ENCODE results near the gene CYTH4. TPM values are rescaled to one million over a fixed set of nuclear protein-coding genes. Genes with fewer than 3 reads are reported as not detected.

CYTH4 gene
- total RNA-seq, 4 donors from 2014 or later, result 4.2 to 21.3 (median 9.3) TPM

DNA sequence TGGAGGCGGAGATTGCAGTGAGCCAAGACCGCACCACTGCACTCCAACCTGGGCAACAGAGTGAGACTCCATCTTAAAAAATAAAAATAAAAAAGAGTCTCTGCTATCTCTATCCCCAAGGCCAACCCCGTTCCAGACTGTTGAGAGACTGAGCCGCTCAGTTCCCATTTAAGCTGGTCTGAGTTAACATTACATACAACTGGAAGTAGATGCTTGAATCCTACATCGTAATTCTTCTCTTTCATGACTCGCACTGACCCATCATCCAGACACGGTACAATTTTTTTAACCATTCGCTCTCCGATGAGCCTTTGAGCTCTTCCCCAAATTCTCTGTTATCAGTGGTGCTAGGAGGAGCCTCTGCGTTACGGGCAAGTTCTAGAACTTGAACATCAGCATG lies 4.9 kb upstream of the CYTH4 start:
- Histone ChIP-seq H3K4me1 (no peaks in the 10 kb centered on the region), H3K4me3 (no peak overlapping the region), H3K9me3 (no peaks in the 10 kb centered on the region), H3K36me3 (no peaks in the 10 kb centered on the region), H3K27me3 (peaks cover 93% of the 10 kb centered on the region), H3K27ac (no peak overlapping the region)
- WGBS, 2 donors (ENCODE audit: low coverage in 1 of 2), result 27 to 76% methylated on average over 2 to 11 of the region's 11 CpGs
- TF ChIP-seq EP300 (IDR thresholded peaks at IDR 0.05) (no peak), POLR2AphosphoS5 (IDR thresholded peaks at IDR 0.05) (no peak), POLR2A (IDR thresholded peaks at IDR 0.05) (no peak)
- TF ChIP-seq, protein P1, sequence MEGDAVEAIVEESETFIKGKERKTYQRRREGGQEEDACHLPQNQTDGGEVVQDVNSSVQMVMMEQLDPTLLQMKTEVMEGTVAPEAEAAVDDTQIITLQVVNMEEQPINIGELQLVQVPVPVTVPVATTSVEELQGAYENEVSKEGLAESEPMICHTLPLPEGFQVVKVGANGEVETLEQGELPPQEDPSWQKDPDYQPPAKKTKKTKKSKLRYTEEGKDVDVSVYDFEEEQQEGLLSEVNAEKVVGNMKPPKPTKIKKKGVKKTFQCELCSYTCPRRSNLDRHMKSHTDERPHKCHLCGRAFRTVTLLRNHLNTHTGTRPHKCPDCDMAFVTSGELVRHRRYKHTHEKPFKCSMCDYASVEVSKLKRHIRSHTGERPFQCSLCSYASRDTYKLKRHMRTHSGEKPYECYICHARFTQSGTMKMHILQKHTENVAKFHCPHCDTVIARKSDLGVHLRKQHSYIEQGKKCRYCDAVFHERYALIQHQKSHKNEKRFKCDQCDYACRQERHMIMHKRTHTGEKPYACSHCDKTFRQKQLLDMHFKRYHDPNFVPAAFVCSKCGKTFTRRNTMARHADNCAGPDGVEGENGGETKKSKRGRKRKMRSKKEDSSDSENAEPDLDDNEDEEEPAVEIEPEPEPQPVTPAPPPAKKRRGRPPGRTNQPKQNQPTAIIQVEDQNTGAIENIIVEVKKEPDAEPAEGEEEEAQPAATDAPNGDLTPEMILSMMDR (IDR thresholded peaks at IDR 0.05), result no peak
- ATAC-seq, result no peak

DNA sequence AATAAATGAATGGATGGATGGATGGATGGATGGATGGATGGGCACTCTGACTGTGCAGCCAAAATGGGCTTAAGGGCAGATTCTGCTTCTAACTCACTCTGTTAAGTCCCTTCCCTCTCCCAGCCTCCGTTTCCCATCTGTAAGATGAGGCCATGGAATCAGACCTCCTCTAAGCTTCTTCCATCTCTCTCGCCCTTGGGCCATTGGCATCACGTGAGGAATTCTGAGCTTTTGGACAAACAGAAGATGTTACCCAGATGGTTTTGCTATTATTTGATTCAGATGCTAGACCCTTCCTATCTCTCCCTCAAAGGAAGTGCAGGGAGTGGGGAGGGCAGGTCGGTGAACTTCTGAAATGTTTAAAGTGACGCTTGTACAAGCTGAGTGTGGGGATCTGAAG lies 4.0 kb upstream of the CYTH4 start:
- no peak overlapping the region for H3K27ac ChIP-seq
- H3K36me3 ChIP-seq, result no peaks in the 10 kb centered on the region
- H3K27me3 ChIP-seq, result peaks cover 93% of the 10 kb centered on the region
- no peak overlapping the region for H3K4me3 ChIP-seq
- no peaks in the 10 kb centered on the region for H3K9me3 ChIP-seq
- ATAC-seq, result no peak
- 46 to 51% methylated on average over 5 of the region's 5 CpGs for WGBS, 2 donors (ENCODE audit: low coverage in 1 of 2)
- no peak for TF ChIP-seq POLR2AphosphoS5 (IDR thresholded peaks at IDR 0.05)
- TF ChIP-seq, protein P1 (IDR thresholded peaks at IDR 0.05), result no peak
- TF ChIP-seq EP300 (IDR thresholded peaks at IDR 0.05), result no peak
- TF ChIP-seq POLR2A (IDR thresholded peaks at IDR 0.05), result no peak
- no peaks in the 10 kb centered on the region for H3K4me1 ChIP-seq

DNA sequence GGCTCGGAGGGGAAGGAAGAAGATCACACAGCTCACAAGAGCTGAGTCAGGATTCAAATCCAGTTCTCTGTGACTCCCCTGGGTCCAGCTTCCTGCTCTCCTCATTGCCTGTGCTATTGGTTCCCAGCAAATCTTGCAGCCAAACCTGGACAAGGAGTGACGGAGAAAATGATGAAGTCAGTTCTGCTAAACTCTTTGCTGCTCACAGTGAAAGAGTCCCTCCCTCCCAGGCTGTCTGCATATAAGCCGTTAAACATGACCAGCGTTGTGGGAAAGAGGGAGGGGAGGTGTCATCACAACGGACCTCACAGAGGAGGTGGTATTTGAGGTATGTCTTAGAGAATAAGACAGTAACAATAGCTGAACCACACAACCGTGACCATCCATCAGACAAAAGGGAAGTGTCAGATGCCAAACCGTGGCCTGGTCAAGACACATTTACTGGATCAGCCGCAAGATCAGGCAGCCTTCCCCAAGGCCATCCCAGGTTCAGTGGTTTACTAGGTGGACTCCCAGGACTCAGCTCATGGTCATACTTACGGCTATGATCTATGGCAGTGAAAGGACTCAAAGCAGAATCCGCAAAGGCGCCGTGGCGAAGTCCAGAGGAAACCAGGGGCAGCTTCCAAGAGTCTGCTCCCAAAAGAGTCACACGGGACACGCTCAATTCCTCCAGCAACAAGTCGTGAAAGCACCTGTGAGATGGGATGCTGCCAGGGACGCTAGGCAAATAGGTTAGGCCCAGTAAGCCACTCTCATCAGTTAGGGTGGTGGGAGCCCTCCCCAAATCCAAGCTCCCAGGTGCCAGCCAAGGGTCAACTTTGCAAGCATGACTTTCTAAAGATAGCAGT lies 2.8 kb upstream of the CYTH4 start:
- no peaks in the 10 kb centered on the region for H3K9me3 ChIP-seq
- H3K4me3 ChIP-seq, result no peak overlapping the region
- 44 to 49% methylated on average over 5 to 6 of the region's 17 CpGs for WGBS, 2 donors (ENCODE audit: low coverage in 1 of 2)
- H3K36me3 ChIP-seq, result no peaks in the 10 kb centered on the region
- H3K4me1 ChIP-seq, result no peaks in the 10 kb centered on the region
- TF ChIP-seq, protein P1 (IDR thresholded peaks at IDR 0.05), result no peak
- TF ChIP-seq EP300 (IDR thresholded peaks at IDR 0.05), result no peak
- no peak for TF ChIP-seq POLR2A (IDR thresholded peaks at IDR 0.05)
- no peak overlapping the region for H3K27ac ChIP-seq
- H3K27me3 ChIP-seq, result peaks cover 93% of the 10 kb centered on the region
- no peak for ATAC-seq

DNA sequence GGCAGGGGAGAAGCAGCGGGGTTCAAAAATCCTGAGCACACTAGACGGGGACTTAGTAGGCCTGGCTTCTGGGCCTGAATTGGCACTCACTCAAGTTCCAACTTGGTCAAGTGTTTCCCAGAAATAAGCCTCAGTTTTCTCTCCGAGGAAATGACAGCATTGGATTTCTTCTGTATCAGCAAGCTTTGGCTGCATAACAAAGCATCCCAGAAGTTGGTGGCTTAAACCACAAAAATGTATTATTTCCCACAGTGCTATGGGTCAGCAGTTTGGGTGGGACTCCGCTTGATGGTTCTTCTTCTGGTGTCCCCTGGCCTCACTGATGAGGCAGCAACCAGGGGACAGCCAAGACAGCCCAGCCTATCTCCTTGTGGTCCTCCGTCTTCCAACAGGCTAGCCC lies 1.6 kb upstream of the CYTH4 start:
- TF ChIP-seq POLR2AphosphoS5 (IDR thresholded peaks at IDR 0.05), result no peak
- WGBS, 2 donors (ENCODE audit: low coverage in 1 of 2), result 97 to 100% methylated on average over 3 of the region's 5 CpGs
- no peak for ATAC-seq
- Histone ChIP-seq H3K36me3 (no peaks in the 10 kb centered on the region), H3K27me3 (peaks cover 92% of the 10 kb centered on the region), H3K4me1 (no peaks in the 10 kb centered on the region), H3K4me3 (no peak overlapping the region), H3K9me3 (no peaks in the 10 kb centered on the region), H3K27ac (no peak overlapping the region)

DNA sequence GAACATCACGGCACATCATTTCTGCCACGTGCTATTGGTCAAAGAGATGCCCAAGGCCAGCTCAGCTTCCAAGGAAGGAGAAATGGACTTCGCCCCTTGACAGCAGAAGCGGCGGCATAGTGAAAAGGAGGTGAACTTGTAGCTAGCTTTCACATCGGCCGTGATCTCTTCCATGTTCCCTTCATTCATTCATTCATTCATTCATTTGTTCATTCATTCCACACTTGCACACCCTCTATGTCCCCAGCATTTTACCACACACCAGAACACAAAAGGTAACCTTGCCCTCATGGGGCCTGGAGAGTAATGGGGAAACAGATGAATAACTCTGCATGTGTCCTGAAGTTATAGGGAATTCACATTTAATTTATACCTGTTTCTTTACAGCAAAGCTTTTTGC lies 1.1 kb upstream of the CYTH4 start:
- Histone ChIP-seq H3K4me3 (no peak overlapping the region), H3K9me3 (no peaks in the 10 kb centered on the region), H3K36me3 (no peaks in the 10 kb centered on the region), H3K27me3 (peaks cover 92% of the 10 kb centered on the region), H3K4me1 (no peaks in the 10 kb centered on the region), H3K27ac (no peak overlapping the region)
- WGBS, 2 donors (ENCODE audit: low coverage in 1 of 2), result 95 to 100% methylated on average over 4 to 7 of the region's 7 CpGs
- no peak for TF ChIP-seq POLR2AphosphoS5 (IDR thresholded peaks at IDR 0.05)
- TF ChIP-seq, protein P1 (IDR thresholded peaks at IDR 0.05), result no peak
- no peak for ATAC-seq

All from gastroesophageal sphincter (tissue), 4 donors.